ENCODE data around the gene SLC5A12. TPM values are rescaled to one million over a fixed set of nuclear protein-coding genes. Genes with fewer than 3 reads are reported as not detected.

The SLC5A12 gene
- total and polyA plus RNA-seq, 10 of the 15 experiments (the other 5 are each of a cell fraction or from before 2014, with no cell fraction given): 0.06 to 0.15 TPM; not detected in 8

GRCh38 chr11:26717771-26718170 lies 4.1 kb downstream of the SLC5A12 start:
- Histone ChIP-seq H2AFZ (ENCODE audit: control insufficient read depth, low read depth, low read length) (no peak overlapping the region), H3K27me3 (replicated peaks in 1 of 2; ENCODE audit: control insufficient read depth in 2 of 2, insufficient read depth in 2 of 2, low read length in 1 of 2) (no peaks in the 10 kb centered on the region), H3K4me1 (ENCODE audit: control insufficient read depth, insufficient read depth, low read length) (no peaks in the 10 kb centered on the region), H3K79me2 (ENCODE audit: control insufficient read depth, insufficient read depth, low read length) (no peaks in the 10 kb centered on the region), H4K20me1 (ENCODE audit: control insufficient read depth, insufficient read depth) (no peaks in the 10 kb centered on the region), H3K9ac (ENCODE audit: control insufficient read depth, insufficient read depth, low read length) (no peak overlapping the region), H3K9me3 (replicated peaks; ENCODE audit: control insufficient read depth, insufficient read depth, low read length) (no peaks in the 10 kb centered on the region), H3K27ac (ENCODE audit: control insufficient read depth, insufficient read depth) (no peak overlapping the region), H3K4me2 (ENCODE audit: control insufficient read depth, insufficient read depth) (no peak overlapping the region), H3K4me3 (no peak overlapping the region), H3K36me3 (ENCODE audit: control insufficient read depth in 2 of 2, insufficient read depth in 2 of 2, low read length in 1 of 2) (no peaks in the 10 kb centered on the region)
- DNase-seq (ENCODE audit: low read depth, low spot score): no peak
- no TSS peak for BruUV-seq (replicated peaks)
- POLR2A ChIA-PET: no interaction called here
- CTCF ChIA-PET: interaction anchor here (0.6 to 1.3 kb wide), 2 partner anchors 12 to 768 kb away, joined by 3 to 4 read pairs; no protein-coding TSS in a partner anchor
- RAD21 ChIA-PET (ENCODE audit: unreplicated experiment): no interaction called here
- intact Hi-C loops (cut with micrococcal nuclease; ENCODE audit: unreplicated experiment): no loop called here
- no peak for ATAC-seq
- SMC1A ChIA-PET (ENCODE audit: uncharacterized antibody, unreplicated experiment): interaction anchor here (2.1 kb wide), 1 partner anchor 11 kb away, joined by 8 read pairs; no protein-coding TSS in a partner anchor
- no peak for FAIRE-seq
- in situ Hi-C loops (cut with MboI): no loop called here
- TF ChIP-seq POU2F2 (IDR thresholded peaks at IDR 0.05; ENCODE audit: borderline replicate concordance, low read depth, low read length): no peak
- no peak for TF ChIP-seq TARDBP (IDR thresholded peaks at IDR 0.05; ENCODE audit: borderline replicate concordance)
- no peak for TF ChIP-seq CHD2 (IDR thresholded peaks at IDR 0.05; ENCODE audit: borderline replicate concordance, low read depth, low read length)
- no peak for TF ChIP-seq ATF2 (IDR thresholded peaks at IDR 0.05; ENCODE audit: low read length)
- no peak for TF ChIP-seq JUND (IDR thresholded peaks at IDR 0.05; ENCODE audit: low read depth, low read length)
- TF ChIP-seq NR2F1 (conservative IDR thresholded peaks at IDR 0.05): no peak
- TF ChIP-seq RCOR1 (conservative IDR thresholded peaks at IDR 0.05; ENCODE audit: low read depth, low read length): no peak
- no peak for TF ChIP-seq MLLT1 (IDR thresholded peaks at IDR 0.05)
- no peak for TF ChIP-seq CEBPZ (IDR thresholded peaks at IDR 0.05; ENCODE audit: low read depth, low read length)
- TF ChIP-seq HDAC2 (IDR thresholded peaks at IDR 0.05): no peak
- no peak for TF ChIP-seq ELK1 (IDR thresholded peaks at IDR 0.05; ENCODE audit: low read depth, low read length)
- TF ChIP-seq NR2C1 (IDR thresholded peaks at IDR 0.05): no peak
- TF ChIP-seq MTA2 (IDR thresholded peaks at IDR 0.05; ENCODE audit: low read depth): no peak
- TF ChIP-seq FOXK2 (IDR thresholded peaks at IDR 0.05): no peak
- TF ChIP-seq BCLAF1 (IDR thresholded peaks at IDR 0.05): no peak

Data from GM12878 (cell line).